Chondrocyte (in vitro differentiated cells): Measurements from ENCODE around the gene FDPS. TPM values are rescaled to one million over a fixed set of nuclear protein-coding genes. Genes with fewer than 3 reads are reported as not detected.

Experiments used
- DNase-seq: peaks from one replicate; pipeline ENCODE4 v3.0.0; 2021; ENCODE audit warnings: mixed read lengths, low spot score
- H3K27ac Mint-ChIP-seq: one replicate; pipeline ENCODE4 v1.8.0; 2021; ENCODE audit warnings: mild to moderate bottlenecking, moderate library complexity, mixed read lengths; ENCODE audit not compliant: unreplicated experiment
- H3K27me3 Mint-ChIP-seq: 2 replicates; pipeline ENCODE4 v1.8.0; 2021; ENCODE audit warnings: low read depth, mixed read lengths
- H3K36me3 Mint-ChIP-seq: 2 replicates; pipeline ENCODE4 v1.8.0; 2021; ENCODE audit warnings: low read depth, mixed read lengths
- H3K4me1 Mint-ChIP-seq: 2 replicates; pipeline ENCODE4 v1.8.0; 2021; ENCODE audit warnings: low read depth, mild to moderate bottlenecking, mixed read lengths
- H3K4me3 Mint-ChIP-seq: one replicate; pipeline ENCODE4 v1.8.0; 2021; ENCODE audit warnings: mild to moderate bottlenecking, moderate library complexity, mixed read lengths; ENCODE audit not compliant: unreplicated experiment
- H3K9me3 Mint-ChIP-seq: 2 replicates; pipeline ENCODE4 v1.8.0; 2021; ENCODE audit warnings: low read depth, mixed read lengths
- total RNA-seq: library from RNA; stranded (reverse); gene quantifications from 3 replicates; pipeline ENCODE4 v1.2.1, GENCODE V29; 2021
- TF ChIP-seq, protein P1 (sequence below): fragments of 200-600 bp; sonication (generic); IDR thresholded peaks from 2 replicates; pipeline ENCODE4 v1.5.0; 2021; ENCODE audit warnings: antibody characterized with exemption, mild to moderate bottlenecking, moderate library complexity

FDPS gene
- total RNA-seq, 1 donor from 2014 or later = 122 TPM

DNA sequence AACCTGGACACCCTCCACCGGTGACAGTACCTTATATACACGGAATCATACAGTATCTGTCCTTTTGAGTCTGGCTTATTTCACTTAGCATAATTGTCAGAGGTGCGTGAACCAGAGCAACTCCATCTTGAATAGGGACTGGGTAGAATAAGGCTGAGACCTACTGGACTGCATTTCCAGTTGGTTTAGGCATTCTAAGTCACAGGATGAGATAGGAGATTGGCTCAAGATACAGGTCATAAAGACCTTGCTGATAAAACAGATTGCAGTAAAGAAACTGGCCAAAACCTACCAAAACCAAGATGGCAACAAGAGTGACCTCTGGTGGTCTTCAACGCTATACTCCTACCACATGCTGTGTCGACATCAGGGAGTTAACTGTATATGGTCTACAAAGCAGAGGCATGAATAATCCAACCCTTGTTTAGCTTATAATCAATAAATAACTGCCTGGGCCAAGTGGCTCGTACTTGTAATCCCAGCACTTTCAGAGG lies 1.4 kb upstream of the FDPS start:
- no peak for DNase-seq
- Mint-ChIP-seq H3K4me3 (no peak overlapping the region), H3K27ac (peak overlapping the region; percentile 13), H3K27me3 (no peaks in the 10 kb centered on the region), H3K9me3 (no peaks in the 10 kb centered on the region), H3K36me3 (peaks cover 4% of the 10 kb centered on the region), H3K4me1 (peaks cover 59% of the 10 kb centered on the region)
- TF ChIP-seq, protein P1, sequence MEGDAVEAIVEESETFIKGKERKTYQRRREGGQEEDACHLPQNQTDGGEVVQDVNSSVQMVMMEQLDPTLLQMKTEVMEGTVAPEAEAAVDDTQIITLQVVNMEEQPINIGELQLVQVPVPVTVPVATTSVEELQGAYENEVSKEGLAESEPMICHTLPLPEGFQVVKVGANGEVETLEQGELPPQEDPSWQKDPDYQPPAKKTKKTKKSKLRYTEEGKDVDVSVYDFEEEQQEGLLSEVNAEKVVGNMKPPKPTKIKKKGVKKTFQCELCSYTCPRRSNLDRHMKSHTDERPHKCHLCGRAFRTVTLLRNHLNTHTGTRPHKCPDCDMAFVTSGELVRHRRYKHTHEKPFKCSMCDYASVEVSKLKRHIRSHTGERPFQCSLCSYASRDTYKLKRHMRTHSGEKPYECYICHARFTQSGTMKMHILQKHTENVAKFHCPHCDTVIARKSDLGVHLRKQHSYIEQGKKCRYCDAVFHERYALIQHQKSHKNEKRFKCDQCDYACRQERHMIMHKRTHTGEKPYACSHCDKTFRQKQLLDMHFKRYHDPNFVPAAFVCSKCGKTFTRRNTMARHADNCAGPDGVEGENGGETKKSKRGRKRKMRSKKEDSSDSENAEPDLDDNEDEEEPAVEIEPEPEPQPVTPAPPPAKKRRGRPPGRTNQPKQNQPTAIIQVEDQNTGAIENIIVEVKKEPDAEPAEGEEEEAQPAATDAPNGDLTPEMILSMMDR = peak; percentile 67

DNA sequence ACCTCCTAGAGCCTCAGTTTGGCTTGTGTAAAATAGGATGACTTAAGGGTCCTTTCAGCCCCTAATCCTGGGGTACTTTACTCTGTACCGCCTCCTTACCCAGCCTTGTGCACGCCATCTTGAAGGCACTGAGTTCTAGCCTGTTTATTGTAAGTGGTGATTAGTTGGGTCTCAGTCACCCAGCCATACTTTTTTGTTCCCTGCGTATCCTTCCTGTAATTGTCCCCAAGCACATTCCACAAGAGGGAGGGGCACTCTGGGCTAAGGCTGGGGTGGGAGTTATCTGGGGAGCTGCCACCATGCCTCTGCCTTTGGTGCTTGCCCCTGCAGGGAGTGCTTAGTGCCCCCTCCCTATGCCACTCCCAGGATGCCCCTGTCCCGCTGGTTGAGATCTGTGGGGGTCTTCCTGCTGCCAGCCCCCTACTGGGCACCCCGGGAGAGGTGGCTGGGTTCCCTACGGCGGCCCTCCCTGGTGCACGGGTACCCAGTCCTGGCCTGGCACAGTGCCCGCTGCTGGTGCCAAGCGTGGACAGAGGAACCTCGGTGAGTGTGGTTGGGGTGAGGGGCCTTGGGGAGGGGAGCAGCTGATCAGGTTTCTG lies 856 bp downstream of the FDPS start:
- Mint-ChIP-seq H3K36me3 (peaks cover 11% of the 10 kb centered on the region), H3K9me3 (no peaks in the 10 kb centered on the region), H3K27me3 (no peaks in the 10 kb centered on the region), H3K27ac (peak overlapping the region; percentile 96), H3K4me3 (peak overlapping the region; percentile 87), H3K4me1 (peaks cover 59% of the 10 kb centered on the region)
- no peak for DNase-seq
- TF ChIP-seq, protein P1 = peak; percentile 29

DNA sequence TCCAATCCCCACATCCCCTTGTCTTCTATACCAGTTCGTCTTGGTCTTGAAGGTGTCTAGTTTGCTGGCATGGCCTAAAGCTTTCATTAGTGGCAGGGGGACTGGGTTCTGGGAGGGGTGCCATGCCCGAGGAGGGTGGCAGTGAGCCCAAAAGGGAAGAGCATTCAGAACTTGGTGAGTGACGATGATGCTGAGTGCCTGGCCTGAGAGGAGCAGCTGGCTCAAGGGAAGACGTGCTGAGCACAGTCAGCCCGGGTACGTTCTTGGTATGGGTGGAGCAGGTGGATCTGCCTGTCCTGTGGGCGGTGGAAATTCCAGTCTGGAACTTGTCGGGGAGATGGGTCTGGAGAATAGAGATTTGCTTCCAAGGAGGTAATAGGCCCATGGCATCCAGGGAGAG lies 4.6 kb downstream of the FDPS start:
- H3K36me3 Mint-ChIP-seq = peaks cover 13% of the 10 kb centered on the region
- H3K9me3 Mint-ChIP-seq = no peaks in the 10 kb centered on the region
- no peak overlapping the region for H3K4me3 Mint-ChIP-seq
- no peak overlapping the region for H3K27ac Mint-ChIP-seq
- H3K4me1 Mint-ChIP-seq = peaks cover 28% of the 10 kb centered on the region
- TF ChIP-seq, protein P1 = no peak
- DNase-seq = no peak
- H3K27me3 Mint-ChIP-seq = no peaks in the 10 kb centered on the region

DNA sequence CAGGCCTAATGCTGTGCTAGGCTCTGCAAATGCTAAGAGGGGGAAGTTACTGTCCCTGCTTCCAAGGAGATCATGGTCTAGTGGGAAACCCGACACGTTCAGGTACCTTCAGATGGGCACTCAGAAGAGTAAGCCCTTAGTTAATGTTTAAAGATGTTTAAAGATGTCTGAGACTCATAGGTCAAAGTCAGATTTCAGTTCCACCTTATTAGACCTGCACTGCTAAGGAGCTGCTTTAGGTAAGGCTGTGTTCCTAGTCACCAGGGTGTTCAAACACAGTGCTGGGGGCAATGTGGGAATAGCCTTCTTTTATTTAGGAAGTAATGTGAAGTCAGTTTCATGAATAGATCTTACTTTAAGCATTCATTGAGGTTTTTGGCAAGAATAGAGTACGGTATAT lies 8.3 kb downstream of the FDPS start:
- Mint-ChIP-seq H3K9me3 (no peaks in the 10 kb centered on the region), H3K36me3 (peaks cover 13% of the 10 kb centered on the region), H3K27ac (no peak overlapping the region), H3K27me3 (no peaks in the 10 kb centered on the region), H3K4me1 (peaks cover 26% of the 10 kb centered on the region), H3K4me3 (no peak overlapping the region)
- no peak for DNase-seq
- TF ChIP-seq, protein P1 = no peak

DNA sequence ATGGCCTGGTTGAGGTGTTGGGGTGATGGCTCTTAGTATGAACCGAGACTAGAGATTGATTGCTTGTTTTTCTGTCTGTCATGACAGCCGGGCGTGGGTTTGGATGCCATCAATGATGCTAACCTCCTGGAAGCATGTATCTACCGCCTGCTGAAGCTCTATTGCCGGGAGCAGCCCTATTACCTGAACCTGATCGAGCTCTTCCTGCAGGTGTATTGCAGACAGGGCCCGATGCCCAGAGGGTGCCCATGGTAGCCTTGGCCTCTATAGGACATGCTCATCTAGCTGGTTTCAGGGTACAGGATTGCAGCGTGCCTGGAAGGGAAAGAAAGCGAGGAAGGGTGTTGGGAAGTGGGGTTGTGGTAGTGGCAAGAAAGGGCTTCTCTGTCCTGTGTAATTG lies 9.4 kb downstream of the FDPS start:
- Mint-ChIP-seq H3K9me3 (no peaks in the 10 kb centered on the region), H3K36me3 (peaks cover 11% of the 10 kb centered on the region), H3K27ac (peak overlapping the region; percentile 28), H3K4me3 (no peak overlapping the region), H3K27me3 (no peaks in the 10 kb centered on the region), H3K4me1 (peaks cover 33% of the 10 kb centered on the region)
- TF ChIP-seq, protein P1 = no peak
- DNase-seq = no peak
